Right renal cortex interstitium (tissue), 3 donors: Measurements from ENCODE around the gene SMPD4. TPM values are rescaled to one million over a fixed set of nuclear protein-coding genes. Genes with fewer than 3 reads are reported as not detected.
"Not testable (repeated sequence)": the region's sequence is repeated elsewhere in the genome, so short reads cannot be mapped to it uniquely, and the experiment has no call there.

Experiments used
- DNase-seq, 3 donors: peaks; one replicate each; pipeline ENCODE4 v3.0.0-alpha.2; 2013; ENCODE audit warnings: low read depth in 3 of 3, low spot score in 2 of 3
- polyA plus RNA-seq, 3 donors: library from polyadenylated mRNA; unstranded; fragments of 120-200 nt; gene quantifications; one replicate each; pipeline ENCODE4 v1.2.1, GENCODE V29; 2013; ENCODE audit not compliant: insufficient read length in 3 of 3

SMPD4 gene
- polyA plus RNA-seq, 3 donors: 47.4 to 60.0 (median 56.1) TPM

DNA sequence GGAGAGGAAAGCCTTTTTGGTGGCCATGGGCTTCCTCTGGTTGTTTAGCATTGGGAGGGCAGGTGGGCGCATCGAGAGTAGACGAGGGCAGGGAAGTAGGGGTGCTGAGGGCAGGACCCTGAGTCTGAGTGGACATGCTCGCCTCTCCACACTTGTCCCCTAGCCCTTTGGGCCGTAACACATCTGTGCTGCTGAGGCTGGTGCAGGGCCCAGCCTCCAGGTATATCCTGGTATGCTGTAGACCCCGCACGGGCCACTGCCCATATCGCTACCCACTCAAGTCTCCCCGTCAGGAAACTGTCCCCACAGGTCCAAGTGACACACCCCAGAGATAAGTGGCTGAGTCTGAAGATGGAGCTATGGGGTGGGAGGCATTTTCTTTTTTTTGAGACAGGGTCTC is 22.8 kb downstream of the SMPD4 start:
- no peak for DNase-seq

DNA sequence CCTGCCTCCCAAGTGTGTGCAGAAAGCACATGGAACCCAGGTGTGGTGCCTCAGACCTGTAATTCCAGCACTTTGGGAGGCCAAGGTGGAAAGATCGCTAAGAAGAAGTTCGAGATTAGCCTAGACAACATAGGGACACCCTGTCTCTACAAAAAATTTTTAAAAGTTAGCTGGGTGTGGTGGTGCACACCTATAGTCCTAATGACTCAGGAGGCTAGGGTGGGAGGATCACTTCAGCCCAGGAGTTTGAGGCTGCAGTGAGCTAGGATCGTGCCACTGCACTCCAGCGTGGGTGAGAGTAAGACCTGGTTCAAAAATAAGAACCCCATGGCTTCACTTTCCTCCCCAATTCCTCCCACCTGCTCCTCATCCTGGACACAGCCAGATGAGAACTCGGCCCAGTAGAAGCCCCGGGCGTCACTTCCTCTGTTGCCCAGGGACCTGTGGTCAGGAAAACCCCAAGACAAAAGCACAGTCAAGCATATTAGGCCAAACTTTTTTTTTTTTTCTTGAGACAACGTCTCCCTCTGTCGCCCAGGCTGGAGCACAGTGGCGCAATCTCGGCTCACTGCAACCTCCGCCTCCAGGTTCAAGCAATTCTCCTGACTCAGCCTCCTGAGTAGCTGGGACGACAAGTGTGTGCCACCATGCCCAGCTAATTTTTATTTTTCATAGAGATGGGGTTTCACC is 23.4 kb downstream of the SMPD4 start:
- DNase-seq: not testable (repeated sequence)

DNA sequence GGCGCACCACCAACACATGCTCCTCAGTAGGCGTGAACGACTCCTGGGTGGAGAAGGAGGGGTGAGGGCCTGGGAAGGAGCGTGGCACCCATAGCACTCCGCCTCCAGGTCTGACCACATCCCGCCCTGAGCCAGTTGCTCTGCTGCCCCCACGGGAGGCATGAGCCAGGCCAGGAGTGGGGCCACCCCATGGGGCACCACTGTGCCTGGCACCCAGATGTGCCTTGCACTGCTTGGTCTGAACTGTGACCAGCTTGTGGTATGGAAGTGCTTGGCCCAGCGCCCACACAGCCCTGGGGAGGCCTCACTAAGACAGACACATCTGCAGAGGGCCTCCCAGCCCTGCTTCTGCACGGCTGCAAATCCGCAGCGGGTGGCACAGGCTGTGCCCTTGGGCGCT is 24.0 kb downstream of the SMPD4 start:
- DNase-seq: not testable (repeated sequence)

DNA sequence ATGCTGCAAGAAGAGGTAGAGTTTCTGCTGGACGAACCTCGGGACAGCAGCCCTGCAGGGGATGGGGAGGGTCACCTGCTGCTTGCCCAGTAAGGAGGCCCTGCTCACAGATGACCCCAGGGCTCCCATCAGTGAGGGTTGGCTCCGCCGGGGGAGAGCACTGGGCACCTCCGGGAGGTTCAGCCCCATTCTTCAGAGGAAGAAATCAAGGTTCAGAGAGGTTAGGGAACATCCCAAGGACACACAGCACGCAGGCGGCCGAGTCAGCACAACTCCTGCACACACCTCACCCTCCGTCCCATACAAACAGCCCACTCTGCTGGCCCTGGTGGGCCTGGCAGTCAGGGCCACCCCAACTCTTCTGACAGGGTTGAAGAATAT is 24.8 kb downstream of the SMPD4 start:
- no peak for DNase-seq

DNA sequence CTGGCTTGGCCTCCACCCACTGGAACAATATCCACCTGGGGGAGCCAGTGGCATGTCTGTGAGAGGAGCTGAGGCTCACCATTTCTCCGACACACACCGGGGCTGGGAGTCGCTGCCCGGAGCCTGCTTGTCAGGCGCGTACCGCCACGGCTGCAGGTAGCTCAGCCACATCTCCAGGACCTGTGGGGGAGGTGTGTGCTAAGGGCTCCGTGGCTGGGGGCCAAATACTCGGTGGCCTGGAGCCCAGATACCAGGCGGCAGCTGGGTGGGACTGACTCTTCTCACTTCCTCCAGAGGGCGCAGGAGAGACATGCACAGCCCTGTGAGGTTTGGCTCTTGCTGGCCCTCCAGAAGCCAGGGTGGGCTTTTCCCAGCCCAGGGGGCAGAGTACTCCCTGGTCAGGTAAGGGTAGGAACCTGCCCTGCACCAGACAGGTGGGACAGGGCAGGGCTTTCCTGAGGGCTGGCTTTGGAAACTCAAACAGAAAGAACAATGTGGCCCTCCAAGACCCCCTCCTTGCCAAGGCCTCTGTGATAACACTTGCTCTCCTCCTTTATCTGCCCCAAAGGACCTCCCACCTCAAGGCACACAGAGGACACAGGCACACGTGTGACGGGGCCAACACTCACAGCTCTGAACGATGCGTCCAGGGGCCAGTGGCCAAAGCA is 25.3 kb downstream of the SMPD4 start:
- DNase-seq: not testable (repeated sequence)

DNA sequence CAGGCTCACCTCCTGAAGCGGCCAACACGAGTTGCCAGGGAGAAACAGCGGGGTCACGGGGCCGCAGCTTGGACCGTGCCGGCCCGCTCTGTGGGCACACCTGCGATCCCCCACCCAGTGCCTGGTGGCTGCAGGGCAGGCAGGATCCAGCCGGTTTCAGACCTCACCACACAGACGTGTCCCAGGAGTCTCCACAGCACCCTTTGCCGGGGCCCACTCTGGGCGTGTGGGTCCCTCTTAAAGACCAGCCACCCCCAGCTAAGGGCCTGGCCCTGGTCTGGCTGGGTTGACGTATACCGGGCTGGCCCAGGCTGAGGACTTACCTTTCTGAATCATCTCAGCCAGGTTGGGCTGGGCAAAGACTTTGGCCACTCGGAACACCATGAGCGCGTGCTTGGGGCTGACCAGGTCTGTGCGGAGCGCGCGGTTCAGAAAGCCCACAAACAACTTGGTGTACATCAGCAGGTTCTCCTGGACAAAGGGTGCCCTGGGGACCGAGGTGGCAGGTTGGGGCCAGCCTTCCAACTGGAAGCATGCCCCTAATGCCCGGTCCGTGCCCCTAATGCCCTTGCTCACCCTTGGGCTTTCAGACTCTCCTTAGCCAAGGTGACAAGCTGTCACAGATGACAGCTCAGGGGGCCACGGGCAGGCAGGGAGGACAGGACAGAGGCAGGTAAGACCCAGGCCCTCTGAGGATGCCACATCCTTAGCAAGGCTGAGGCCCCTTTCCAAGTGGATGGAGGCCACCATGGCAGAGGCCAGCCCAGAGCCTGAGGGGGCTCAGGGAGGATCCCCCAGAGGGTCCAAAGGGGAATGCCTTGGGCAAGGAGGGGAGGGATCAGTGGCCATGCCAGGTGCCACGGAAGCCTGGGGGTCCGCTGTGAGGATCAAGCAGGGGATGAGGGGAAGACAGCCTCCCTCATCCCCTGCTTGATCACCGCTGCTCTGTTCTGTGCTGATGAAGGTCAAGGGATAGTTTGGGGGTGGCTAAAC is 26.3 kb downstream of the SMPD4 start:
- DNase-seq: no peak

DNA sequence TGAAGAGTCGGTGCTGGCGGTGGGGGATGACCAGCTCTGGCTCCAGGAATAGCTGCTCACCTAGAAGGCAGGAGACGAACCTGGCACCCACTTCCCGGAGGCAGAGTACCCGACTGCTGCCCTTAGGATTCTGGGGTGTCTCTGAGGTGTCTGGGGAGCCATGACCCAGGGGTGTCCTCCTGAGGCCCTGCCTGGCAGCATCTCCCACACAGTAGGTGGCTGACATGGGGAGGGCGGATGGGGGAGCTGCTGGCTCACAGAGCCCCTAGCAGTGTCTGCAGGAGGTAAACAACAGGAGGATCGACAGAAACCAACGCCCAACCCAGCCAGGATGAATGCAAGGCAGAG is 27.0 kb downstream of the SMPD4 start:
- DNase-seq: not testable (repeated sequence)

DNA sequence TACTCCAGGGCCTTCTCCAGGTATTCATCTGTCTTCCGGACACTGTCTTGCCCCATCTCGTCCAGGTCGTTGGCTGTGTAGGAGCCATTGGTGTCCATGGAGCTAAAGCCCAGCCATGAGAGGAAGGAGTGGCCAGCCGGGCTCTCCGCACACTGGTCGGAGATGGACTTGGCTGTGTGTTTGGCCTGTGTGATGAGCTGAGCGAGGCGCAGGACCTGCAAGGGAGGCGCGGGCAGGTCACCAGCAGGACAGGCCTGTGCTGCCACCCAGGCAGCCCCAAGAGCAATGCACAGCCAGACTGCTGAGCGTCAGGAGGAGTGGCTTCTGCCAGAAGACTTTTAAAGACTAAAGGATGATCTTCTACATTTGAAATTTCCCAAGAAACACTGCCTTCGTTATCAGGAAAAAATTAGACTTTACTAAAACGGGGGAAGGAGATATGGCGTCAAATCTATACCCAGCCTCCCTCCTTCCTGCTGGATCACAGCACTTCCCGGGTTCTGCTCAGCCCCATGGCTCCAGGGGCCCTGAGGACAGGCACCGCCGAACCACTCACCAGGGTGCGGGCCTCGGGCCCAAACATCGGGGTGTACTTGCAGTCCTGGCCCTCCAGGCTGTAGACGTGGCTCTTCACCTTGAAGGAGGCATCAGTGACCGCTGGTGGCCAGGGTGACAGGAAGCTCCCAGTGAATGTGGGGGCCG is 27.5 kb downstream of the SMPD4 start:
- not testable (repeated sequence) for DNase-seq

DNA sequence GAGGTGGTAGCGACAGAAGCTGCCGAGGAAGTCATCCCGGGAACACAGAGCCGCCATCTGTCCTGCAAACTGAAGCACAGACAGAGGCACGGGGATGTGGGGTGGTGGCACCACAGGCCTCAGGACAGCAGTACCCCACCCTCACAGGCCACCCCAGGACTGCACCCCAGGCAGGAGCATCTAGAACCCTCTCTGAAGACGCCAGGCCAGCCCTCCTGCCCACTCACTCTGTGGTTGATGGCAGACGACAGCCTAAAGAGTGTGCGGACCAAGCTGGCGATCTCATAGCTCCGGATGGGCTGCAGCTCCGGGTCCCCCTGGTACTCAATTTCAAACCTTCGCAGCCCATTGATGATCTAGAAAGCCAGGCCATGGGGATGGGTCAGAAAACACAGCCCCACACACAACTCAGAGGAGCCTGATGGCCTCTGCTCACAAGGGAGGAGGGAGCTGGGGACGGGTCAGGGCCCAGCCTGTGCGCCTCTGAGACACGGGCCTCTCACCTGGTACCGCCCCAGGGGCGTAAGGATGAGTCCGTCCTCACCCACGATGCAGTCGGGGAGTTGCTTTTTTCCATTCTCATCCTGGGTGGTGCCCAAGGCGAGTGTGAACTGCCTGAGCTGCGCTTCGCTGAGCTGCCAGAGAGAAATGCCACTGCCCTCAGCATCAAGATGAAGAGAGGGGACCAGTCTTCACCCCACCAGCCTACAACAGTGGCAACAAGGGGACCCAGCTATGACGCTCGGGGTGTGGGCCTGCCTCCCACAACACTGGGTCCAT is 28.4 kb downstream of the SMPD4 start:
- no peak for DNase-seq

DNA sequence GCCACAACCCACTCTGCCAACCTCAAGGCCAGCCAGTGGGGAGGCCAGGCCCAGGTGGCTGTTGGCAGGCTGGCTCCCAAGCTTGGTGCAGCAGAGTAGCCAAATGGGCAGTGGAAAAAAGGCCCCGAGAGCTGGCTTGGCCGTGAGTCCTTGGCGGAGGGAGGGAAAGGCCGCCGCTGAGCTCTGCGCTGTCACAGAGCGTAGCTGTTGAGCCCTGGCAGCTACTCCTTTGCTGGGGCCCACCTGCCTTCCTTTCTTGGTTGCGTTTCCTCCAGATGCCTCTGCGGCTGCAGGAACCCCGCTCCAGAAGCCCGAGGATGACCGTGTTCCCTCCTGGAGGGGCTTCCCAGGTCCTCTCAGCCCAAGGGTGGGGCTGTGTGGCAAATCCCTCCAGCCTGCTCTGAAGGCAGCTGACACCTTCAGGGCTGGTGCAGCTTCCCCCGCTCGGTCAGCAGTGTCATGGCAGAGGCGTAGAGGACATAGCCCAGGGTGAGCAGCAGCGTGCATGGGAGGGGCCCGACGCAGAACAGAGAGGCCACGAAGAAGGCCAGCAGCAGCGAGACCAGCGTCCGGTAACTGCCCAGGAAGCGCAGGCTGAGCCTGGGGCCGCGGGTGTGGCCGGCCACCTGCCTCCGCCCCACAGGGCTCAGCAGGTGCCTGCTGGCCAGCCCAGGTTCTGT is 29.1 kb downstream of the SMPD4 start:
- not testable (repeated sequence) for DNase-seq

DNA sequence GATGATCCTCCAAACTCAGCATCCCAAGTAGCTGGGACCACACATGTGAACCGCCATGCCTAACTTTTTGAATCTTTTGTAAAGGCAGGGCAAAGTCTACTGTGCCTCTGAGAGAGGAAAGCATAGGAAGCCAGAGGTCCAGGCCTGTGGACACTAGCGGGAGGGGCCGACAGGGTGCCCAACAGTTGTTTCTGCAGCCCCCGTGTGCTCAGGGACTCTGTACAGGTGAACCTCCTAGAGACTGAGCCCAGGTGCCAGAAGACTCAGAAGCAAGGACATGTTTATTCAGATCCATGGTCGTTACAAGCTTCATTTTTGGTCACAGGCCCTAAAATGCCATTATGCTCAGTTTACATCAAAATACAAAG is 30.3 kb downstream of the SMPD4 start:
- not testable (repeated sequence) for DNase-seq

DNA sequence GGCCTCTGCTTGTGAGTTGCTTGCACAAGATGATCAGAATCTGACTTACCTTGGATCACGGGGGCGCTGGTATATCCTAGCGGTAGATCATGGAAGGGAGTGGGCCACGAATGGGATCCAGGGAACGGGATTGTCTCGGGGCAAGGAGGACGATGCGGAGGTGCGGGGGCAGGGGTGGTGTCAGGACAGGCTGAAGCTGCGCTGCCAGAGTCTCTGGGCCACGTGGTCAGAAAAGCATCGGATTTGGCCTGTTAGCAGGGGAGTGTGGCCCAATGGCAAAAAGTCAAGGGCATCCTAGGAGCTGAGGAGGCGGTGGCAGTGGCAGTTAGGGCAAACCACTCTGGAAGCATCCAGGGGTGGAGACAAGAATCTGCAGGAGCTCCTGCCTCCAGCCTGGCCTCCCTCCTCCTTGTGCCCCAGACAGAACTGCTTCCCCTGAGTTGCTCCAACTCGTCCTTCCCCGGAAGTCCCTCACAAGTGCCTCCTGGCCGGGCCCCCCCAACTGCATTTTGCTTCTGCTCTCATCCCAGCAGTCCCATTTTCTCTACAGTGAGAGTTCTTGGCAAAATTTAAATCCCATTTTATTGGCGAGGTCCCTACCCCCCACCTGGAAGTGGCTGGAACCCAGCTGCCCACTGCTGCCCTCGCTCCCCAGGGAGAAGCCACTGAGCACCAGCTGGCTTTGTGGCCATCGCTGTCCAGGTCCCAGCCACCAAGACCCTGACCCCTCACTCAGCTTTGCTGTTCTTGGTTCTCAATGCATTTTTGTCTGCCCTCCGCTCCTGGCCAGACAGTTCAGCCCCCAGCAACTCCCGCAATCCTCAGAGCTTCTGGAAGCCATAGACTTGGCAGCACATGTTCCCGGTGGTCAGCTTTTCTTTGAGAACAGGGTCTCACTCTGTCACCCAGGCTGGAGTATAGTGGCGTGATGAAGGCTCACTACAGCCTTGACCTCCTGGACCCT is 30.9 kb downstream of the SMPD4 start:
- no peak for DNase-seq

DNA sequence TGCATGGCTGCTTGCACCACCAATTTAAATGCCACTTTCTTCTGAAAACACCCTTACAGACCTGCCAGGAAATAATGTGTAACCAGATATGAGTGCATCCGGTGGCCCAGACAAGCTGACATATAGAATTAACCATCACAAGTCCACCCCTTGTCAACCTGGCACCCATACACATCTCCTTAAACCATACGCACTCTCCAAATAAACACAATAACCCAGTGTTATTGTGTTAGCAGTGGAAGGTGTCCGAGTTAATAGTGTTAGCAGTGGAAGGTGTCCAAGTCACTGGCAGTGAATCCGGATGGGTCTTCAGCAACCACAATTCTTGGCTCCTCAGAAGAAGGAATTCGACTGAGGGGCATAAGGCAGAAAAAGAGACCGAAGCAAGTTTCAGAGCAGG is 32.9 kb downstream of the SMPD4 start:
- DNase-seq: not testable (repeated sequence)

DNA sequence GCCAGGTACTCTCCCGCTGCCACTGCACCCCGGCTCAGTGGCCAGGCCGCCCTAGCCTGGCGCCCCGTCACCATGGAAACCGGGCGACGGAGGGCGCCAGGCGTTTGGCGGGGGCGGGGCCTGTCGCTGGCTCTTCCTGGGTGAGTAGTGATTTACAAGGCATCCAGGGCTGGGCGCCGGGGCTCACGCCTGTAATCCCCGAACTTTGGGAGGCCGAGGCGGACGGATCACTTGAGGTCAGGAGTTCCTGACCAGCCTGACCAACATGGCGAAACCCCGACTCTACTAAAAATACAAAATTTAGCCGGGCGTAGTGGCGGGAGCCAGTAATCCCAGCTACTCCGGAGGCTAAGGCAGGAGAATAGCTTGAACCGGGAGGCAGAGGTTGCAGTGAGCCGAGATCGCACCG is 36.4 kb downstream of the SMPD4 start, which contains the start of gene CCDC74B:
TSS of gene CCDC74B (minus strand) at position 107 of the 409 bp plus-strand sequence. CDS start 116 bp downstream, outside the sequence.
- not testable (repeated sequence) for DNase-seq

DNA sequence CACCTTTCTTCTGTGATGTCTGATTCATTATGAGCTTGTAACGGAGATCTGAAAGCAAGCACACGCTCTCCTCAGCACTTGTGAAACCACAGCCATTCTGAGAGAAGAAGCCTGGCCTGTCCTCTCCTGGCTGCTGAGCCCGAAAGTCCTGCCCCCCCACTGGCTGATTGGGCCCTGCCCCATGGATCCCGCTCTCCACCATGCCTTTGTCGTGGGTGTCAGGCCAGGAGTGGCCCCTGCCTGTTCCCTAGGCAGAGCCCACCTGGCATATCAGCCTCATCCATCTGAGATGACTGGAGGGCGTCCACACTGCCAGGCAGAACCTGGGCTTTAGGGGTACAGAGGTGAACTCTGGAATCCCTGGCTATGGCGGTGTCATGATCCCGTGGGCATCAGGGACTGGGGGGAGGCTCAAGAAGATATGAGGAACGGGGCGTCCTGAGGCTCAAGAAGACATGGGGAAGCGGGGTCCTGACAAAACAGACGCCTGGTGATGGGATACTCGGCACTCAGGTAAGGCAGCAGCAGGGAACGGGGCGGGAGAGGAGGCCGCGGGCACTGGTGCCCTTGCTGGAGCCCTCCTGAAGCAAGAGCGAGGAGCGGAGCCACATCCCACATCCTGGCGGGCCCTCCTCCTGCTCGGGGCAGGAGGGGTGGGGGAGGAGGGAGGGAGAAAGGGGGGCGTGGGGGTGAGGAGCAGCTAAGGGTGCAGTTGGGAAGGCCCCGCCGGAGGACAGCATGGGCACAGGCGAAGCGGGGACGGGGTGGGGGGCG is 37.9 kb downstream of the SMPD4 start:
- not testable (repeated sequence) for DNase-seq

DNA sequence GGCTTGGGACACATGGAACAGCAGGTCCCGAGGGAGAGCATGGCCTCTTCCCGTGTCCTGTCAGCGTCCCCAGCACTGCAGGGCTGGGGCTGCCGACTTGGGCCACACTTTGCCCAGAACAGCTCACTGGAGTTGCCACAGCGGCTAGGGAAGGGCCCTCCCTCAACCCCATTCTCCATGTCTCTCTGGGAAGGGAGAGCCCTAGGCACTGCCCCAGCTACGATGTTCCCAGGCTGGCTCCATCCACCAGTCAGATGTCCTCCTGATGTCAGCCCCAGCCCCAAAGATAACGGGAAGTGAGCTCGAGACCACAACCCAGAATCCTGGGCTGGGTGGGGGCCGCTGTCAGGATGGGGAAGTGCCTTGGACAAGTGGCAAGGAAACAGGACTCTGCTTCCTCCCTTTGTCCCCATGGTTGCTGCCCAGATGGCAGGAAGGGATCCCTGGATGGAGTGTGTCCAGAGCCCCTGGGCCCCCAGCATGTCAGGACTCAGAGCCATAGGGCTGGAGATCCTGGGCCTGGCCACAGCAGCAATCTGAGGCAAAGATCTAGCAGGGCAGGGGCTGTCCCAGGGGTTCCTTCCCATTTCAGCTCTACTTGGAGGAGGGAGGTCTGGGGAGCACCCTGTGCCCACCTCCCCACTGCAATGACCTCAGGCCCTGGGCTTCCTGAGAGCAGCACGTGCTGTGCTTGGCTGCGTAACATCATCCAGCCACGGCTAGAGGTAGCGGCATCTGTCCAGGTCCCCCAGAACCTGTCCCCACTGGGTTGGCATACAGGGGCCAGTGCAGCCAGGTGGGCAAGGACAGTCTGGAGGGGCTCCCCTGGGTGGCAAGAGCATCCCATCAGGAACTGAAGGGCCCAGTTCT is 38.8 kb downstream of the SMPD4 start:
- not testable (repeated sequence) for DNase-seq
